Inflammatory macrophage (primary cell): ENCODE data around the gene TMED4.

Source experiments
- DNase-seq, 2 donors: peaks; one replicate each; pipeline ENCODE4 v3.0.0-alpha.2; 2020 to 2022

TMED4 gene

GRCh38 chr7:44539669-44540506, 42.1 kb downstream of the TMED4 start:
- no peak for DNase-seq

GRCh38 chr7:44538798-44539668, 43.0 kb downstream of the TMED4 start:
- DNase-seq = no peak

- DNase-seq = no peak
Observed at GRCh38 chr7:44538093-44538797, 43.8 kb downstream of the TMED4 start.

GRCh38 chr7:44537442-44537841, 44.6 kb downstream of the TMED4 start:
- no peak for DNase-seq

- DNase-seq = no peak
Observed at GRCh38 chr7:44536090-44536489, 45.9 kb downstream of the TMED4 start.

GRCh38 chr7:44535348-44536064, 46.5 kb downstream of the TMED4 start:
- DNase-seq = no peak

- DNase-seq = peak; percentile 42 to 54
Observed at GRCh38 chr7:44534501-44534900, 47.5 kb downstream of the TMED4 start.

GRCh38 chr7:44534087-44534486, 47.9 kb downstream of the TMED4 start:
- no peak for DNase-seq

- DNase-seq = no peak
Observed at GRCh38 chr7:44533301-44534055, 48.6 kb downstream of the TMED4 start.

- no peak for DNase-seq
Observed at GRCh38 chr7:44531421-44532380, 50.3 kb downstream of the TMED4 start.

- DNase-seq = no peak
Observed at GRCh38 chr7:44530990-44531389, 51.0 kb downstream of the TMED4 start.
